Epithelial cell of umbilical artery (primary cell): ENCODE measurements around the gene ATP6V0E2. TPM values are rescaled to one million over a fixed set of nuclear protein-coding genes. Genes with fewer than 3 reads are reported as not detected.

Source experiments
- total RNA-seq: library from RNA; depleted of rRNA; stranded (reverse); fragments of >200 nt; gene quantifications from 2 replicates; pipeline ENCODE4 v1.2.3, GENCODE V29; 2014

Gene ATP6V0E2
- 21.1 and 24.4 TPM in 2 replicates for total RNA-seq

DNA sequence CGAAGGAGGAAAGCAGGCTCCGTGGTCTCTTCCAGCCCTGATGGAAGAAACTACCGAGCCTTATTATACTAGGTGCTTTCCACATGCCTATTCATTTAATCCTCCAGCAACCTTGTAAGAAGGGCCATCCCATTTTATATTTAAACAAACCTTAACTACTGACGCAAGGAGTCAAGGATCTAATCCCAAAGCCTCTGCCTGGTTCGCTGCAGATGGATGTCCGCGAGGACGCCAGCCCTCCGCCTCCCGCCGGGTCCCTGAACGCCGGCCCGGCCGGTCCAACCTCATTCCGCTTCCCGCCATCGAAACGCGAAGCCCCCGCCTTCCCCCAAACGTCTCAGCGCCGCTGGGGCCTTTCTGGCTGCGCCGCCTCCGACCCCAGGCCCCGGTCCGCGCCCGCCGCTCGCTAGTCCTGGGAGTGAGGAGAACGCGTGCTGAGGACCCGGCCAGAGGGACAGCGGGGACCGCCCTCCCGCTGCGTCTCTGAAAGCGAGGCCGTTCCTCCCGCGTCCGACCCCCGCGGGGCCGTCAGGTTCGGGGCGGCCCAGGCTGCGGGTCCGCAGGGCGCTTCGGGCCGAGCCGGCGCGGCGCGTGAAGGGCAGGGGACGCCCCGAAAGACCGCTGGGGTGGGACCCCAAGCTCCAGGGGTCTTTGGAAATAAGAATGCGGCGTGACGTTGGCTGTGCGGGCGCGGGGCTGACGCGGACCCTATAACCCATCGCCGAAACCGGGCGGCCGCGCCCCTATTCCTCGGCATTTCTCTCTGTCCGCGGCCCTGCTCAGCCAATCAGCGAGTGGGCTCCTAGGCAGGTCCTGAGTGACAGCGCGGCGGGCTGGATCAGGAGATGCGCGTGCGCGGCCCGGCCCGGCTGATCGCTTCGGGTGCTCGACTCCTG lies at the start of gene ATP6V0E2:
TSS of gene ATP6V0E2 (plus strand) at position 896 of the 896 bp plus-strand sequence. CDS start 97 bp downstream, outside the sequence.

DNA sequence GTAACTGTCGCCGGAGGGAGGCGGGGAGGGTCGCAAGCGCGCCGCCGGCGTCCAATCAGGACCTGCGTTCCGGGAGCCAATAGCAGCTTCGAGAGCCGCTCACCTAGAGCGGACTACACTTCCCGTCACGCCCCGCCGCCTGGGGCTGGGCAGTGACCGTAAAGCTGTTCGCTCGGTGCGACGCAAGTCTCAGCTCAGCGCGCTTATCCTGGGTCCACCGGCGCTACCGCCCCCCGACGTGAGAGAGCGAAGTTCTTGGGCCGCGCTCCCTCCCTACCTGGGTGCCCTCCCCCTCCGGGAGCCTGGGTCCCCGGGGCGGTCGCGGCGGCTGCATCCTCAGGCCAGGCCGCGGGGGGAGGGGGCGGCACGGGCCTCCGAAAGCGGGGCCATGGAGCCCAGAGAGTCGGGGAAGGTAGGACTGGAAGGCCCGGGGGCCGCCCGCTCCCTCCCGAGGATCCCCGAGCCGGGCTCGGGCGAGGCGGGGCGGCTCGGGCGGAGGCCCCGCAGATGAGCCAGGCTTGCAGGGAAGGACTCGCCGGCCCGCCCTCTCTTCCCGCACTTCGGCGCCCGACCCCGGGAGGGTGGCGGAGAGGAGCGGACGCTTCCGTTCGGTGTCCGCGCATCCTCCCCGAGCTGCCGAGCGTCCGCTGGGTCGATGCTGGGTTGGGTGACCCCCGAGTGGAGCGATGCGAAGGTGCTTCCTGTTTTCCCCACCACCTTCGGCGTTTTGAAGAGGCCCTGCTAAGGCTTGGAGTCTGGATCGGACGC lies 35.4 kb upstream of the ATP6V0E2 start, which contains the start of gene ZNF862:
TSS of gene ZNF862 (plus strand) at position 152 of the 768 bp plus-strand sequence. CDS start at position 389, 237 bp downstream.

Other genes starting within 250 kb of the ATP6V0E2 start
- gene ZNF467, start 100.4 kb upstream of the ATP6V0E2 start, total RNA-seq = 1.8 and 2.6 TPM in 2 replicates
- gene ZNF862, start 35.6 kb upstream of the ATP6V0E2 start, total RNA-seq = 4.9 and 7.8 TPM in 2 replicates